HEK293T (cell line): Measurements from ENCODE around the gene FTMT.
"Not testable (repeated sequence)": the region's sequence is repeated elsewhere in the genome, so short reads cannot be mapped to it uniquely, and the experiment has no call there.

Experiments
- CTCF ChIA-PET: fragments of 350-600 bp; formaldehyde crosslinking; extraction: SDS; loops from one replicate; lab custom pipeline; 2021; ENCODE audit warnings: antibody characterized with exemption, inconsistent platforms; lab: Yijun Ruan, JAX
- POLR2A ChIA-PET: fragments of 350-600 bp; formaldehyde crosslinking; extraction: SDS; loops from one replicate; lab custom pipeline; 2020; ENCODE audit warnings: antibody characterized with exemption, inconsistent platforms; lab: Yijun Ruan, JAX
- DNase-seq: peaks from one replicate; pipeline ENCODE4 v3.0.0; 2012; ENCODE audit warnings: mixed read lengths; ENCODE audit errors: extremely low spot score
- ARNT ChIP-seq: fragments of 450-650 bp; IDR thresholded peaks from 2 replicates; pipeline ENCODE4 v1.6.1; 2017; ENCODE audit warnings: mild to moderate bottlenecking
- BHLHE40 ChIP-seq: fragments of 450-650 bp; IDR thresholded peaks from 2 replicates; pipeline ENCODE4 v1.6.1; 2016; ENCODE audit warnings: mild to moderate bottlenecking, moderate library complexity, borderline replicate concordance
- CTBP1 ChIP-seq: fragments of 450-650 bp; IDR thresholded peaks from 2 replicates; pipeline ENCODE4 v1.6.1; 2016; ENCODE audit warnings: borderline replicate concordance
- ELF4 ChIP-seq: fragments of 450-650 bp; IDR thresholded peaks from 2 replicates; pipeline ENCODE4 v1.6.1; 2017; ENCODE audit warnings: antibody characterized with exemption
- FOXA1 ChIP-seq: fragments of 450-650 bp; IDR thresholded peaks from 2 replicates; pipeline ENCODE4 v1.6.1; 2016; ENCODE audit warnings: mild to moderate bottlenecking
- FOXK2 ChIP-seq: fragments of 450-650 bp; IDR thresholded peaks from 2 replicates; pipeline ENCODE4 v1.6.1; 2016; ENCODE audit warnings: mild to moderate bottlenecking
- FOXM1 ChIP-seq: fragments of 450-650 bp; IDR thresholded peaks from 2 replicates; pipeline ENCODE4 v1.6.1; 2017; ENCODE audit warnings: mild to moderate bottlenecking, borderline replicate concordance
- HDGF ChIP-seq: fragments of 450-650 bp; IDR thresholded peaks from 2 replicates; pipeline ENCODE4 v1.6.1; 2017; ENCODE audit warnings: antibody characterized with exemption, borderline replicate concordance
- L3MBTL2 ChIP-seq: fragments of 450-650 bp; conservative IDR thresholded peaks from 2 replicates; pipeline ENCODE4 v1.6.1; 2016; ENCODE audit warnings: mild to moderate bottlenecking
- LEF1 ChIP-seq: fragments of 450-650 bp; IDR thresholded peaks from 2 replicates; pipeline ENCODE4 v1.6.1; 2017; ENCODE audit warnings: mild to moderate bottlenecking, borderline replicate concordance
- NFRKB ChIP-seq: fragments of 450-650 bp; IDR thresholded peaks from 2 replicates; pipeline ENCODE4 v1.6.1; 2016; ENCODE audit warnings: mild to moderate bottlenecking, moderate library complexity
- PKNOX1 ChIP-seq: fragments of 450-650 bp; IDR thresholded peaks from 2 replicates; pipeline ENCODE4 v1.6.1; 2016
- SP1 ChIP-seq: fragments of 450-650 bp; IDR thresholded peaks from 2 replicates; pipeline ENCODE4 v1.6.1; 2017
- SUZ12 ChIP-seq: fragments of 450-650 bp; IDR thresholded peaks from 2 replicates; pipeline ENCODE4 v1.6.1; 2016; ENCODE audit warnings: mild to moderate bottlenecking
- TARDBP ChIP-seq: fragments of 450-650 bp; IDR thresholded peaks from 2 replicates; pipeline ENCODE4 v1.6.1; 2016
- ZNF384 ChIP-seq: fragments of 450-650 bp; IDR thresholded peaks from 2 replicates; pipeline ENCODE4 v1.6.1; 2016

FTMT gene

GRCh38 chr5:121851643-121852574, at the start of gene FTMT:
TSS of gene FTMT (plus strand) at chr5:121851882. CDS start at chr5:121851964, 82 bp downstream.
- POLR2A ChIA-PET: no interaction called here
- TF ChIP-seq NFRKB (no peak), LEF1 (no peak), ZNF384 (no peak), CTBP1 (no peak), BHLHE40 (no peak), FOXA1 (no peak), L3MBTL2 (no peak), ELF4 (no peak), PKNOX1 (no peak)
- CTCF ChIA-PET: no interaction called here
- no peak for DNase-seq

- CTCF ChIA-PET, DNase-seq, POLR2A ChIA-PET: not testable (repeated sequence)
Measured at GRCh38 chr5:121805251-121805650, 46.4 kb upstream of the FTMT start.

- ChIA-PET POLR2A (no interaction called here), CTCF (no interaction called here)
- DNase-seq: no peak
- TF ChIP-seq ZNF384: no peak
- TF ChIP-seq BHLHE40: no peak
- no peak for TF ChIP-seq SP1
- TF ChIP-seq FOXM1: no peak
- no peak for TF ChIP-seq ARNT
- no peak for TF ChIP-seq L3MBTL2
- no peak for TF ChIP-seq TARDBP
- no peak for TF ChIP-seq FOXK2
- no peak for TF ChIP-seq HDGF
- no peak for TF ChIP-seq SUZ12
- TF ChIP-seq CTBP1: no peak
- TF ChIP-seq PKNOX1: no peak
- TF ChIP-seq ELF4: no peak
- TF ChIP-seq LEF1: no peak
- TF ChIP-seq FOXA1: no peak
- no peak for TF ChIP-seq NFRKB
Measured at GRCh38 chr5:121805911-121806310, 45.8 kb upstream of the FTMT start.

- ChIA-PET CTCF (no interaction called here), POLR2A (no interaction called here)
- DNase-seq: no peak
- TF ChIP-seq LEF1 (no peak), CTBP1 (no peak), ELF4 (no peak), FOXM1 (no peak), NFRKB (no peak), PKNOX1 (no peak), SUZ12 (no peak), L3MBTL2 (no peak), ARNT (no peak), FOXK2 (no peak), SP1 (no peak), ZNF384 (no peak), TARDBP (no peak), FOXA1 (no peak), BHLHE40 (no peak)
Measured at GRCh38 chr5:121816164-121816563, 35.5 kb upstream of the FTMT start.

DNA sequence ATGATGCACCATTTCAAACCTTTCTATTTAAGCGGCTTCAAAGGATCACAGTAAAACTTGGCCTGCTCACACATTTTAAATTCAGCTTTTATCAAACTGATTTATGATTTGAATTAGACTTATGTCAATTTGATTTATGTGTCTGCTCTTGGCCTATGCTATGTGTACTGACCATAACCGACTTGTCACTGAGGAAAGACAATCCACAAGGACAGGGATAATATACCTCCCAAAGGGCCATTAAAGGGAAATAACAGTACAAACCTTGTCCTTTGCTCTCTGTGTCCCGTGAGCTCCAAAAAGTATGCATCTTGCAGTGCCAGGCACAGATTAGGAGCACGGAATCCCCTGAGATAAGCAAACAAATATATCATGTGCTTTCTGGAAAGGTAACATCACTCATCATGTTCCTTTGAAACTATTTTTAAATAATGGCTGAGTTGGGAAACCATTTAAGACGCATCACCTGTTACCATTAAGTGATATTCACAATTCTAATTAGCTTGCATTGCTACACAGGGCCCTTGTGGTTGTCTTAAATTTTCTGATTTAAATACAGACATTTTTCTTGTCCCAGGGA, 31.9 kb upstream of the FTMT start:
- TF ChIP-seq BHLHE40: no peak
- TF ChIP-seq CTBP1: no peak
- TF ChIP-seq PKNOX1: no peak
- TF ChIP-seq FOXM1: no peak
- TF ChIP-seq ZNF384: no peak
- no peak for TF ChIP-seq TARDBP
- no peak for TF ChIP-seq FOXA1
- TF ChIP-seq L3MBTL2: no peak
- TF ChIP-seq FOXK2: no peak
- no peak for TF ChIP-seq ARNT
- no peak for TF ChIP-seq LEF1
- no peak for TF ChIP-seq ELF4
- TF ChIP-seq HDGF: no peak
- no peak for TF ChIP-seq SP1
- no peak for TF ChIP-seq NFRKB
- TF ChIP-seq SUZ12: no peak
- ChIA-PET CTCF (no interaction called here), POLR2A (no interaction called here)
- no peak for DNase-seq

- no peak for DNase-seq
- POLR2A ChIA-PET: no interaction called here
- TF ChIP-seq ELF4 (no peak), FOXM1 (no peak), L3MBTL2 (no peak), FOXA1 (no peak), ARNT (no peak), FOXK2 (no peak), HDGF (no peak), SUZ12 (no peak), BHLHE40 (no peak), SP1 (no peak), ZNF384 (no peak)
- CTCF ChIA-PET: no interaction called here
Measured at GRCh38 chr5:121833617-121834016, 18.1 kb upstream of the FTMT start.
